Upper lobe of right lung (tissue), 1 donor: ENCODE data around the gene CCNDBP1. TPM values are rescaled to one million over a fixed set of nuclear protein-coding genes. Genes with fewer than 3 reads are reported as not detected.

Experiments used
- ATAC-seq: fragments of 200-7000 bp; cut with Tn5 transposase; one replicate; pipeline ENCODE4 v1.9.1; 2020; ENCODE audit warnings: mild to moderate bottlenecking, moderate library complexity
- DNase-seq: peaks from one replicate; pipeline ENCODE4 v3.0.0-alpha.2; 2020
- H3K27ac ChIP-seq: fragments of 200-600 bp; one replicate; pipeline ENCODE4 v1.8.0; 2022
- H3K27me3 ChIP-seq: fragments of 200-600 bp; one replicate; pipeline ENCODE4 v1.8.0; 2022; ENCODE audit warnings: mild to moderate bottlenecking
- H3K36me3 ChIP-seq: fragments of 200-600 bp; one replicate; pipeline ENCODE4 v1.8.0; 2022
- H3K4me1 ChIP-seq: fragments of 200-600 bp; one replicate; pipeline ENCODE4 v1.8.0; 2022
- H3K4me3 ChIP-seq: fragments of 200-600 bp; one replicate; pipeline ENCODE4 v1.8.0; 2022; ENCODE audit warnings: mild to moderate bottlenecking
- H3K9me3 ChIP-seq: fragments of 200-600 bp; one replicate; pipeline ENCODE4 v1.8.0; 2022
- CTCF ChIP-seq: fragments of 200-600 bp; IDR thresholded peaks from one replicate; pipeline ENCODE4 v1.8.0; 2022; ENCODE audit warnings: antibody characterized with exemption
- intact Hi-C: fragments of 100-400 bp; cut with DNase I; formaldehyde crosslinking; loops from one replicate; pipeline ENCODE4 v1.11.0; 2022
- total RNA-seq: library from RNA; stranded (reverse); fragmentation: NEBNext Ultra II Directional; extraction: Animal tissue kit (Norgen Biotek cat#: 25700); gene quantifications from one replicate; pipeline ENCODE4 v1.2.1, GENCODE V29; 2021
- donor health status: DM: no; HTN: yes; CAD: no; lungs with severe emphysema.

The CCNDBP1 gene
- total RNA-seq, 1 donor from 2014 or later, result 57.9 TPM

- H3K27ac ChIP-seq, result no peak overlapping the region
- TF ChIP-seq CTCF, result no peak
- DNase-seq, result no peak
- H3K9me3 ChIP-seq, result no peaks in the 10 kb centered on the region
- no peak for ATAC-seq
- intact Hi-C loops, result no loop called here
- no peaks in the 10 kb centered on the region for H3K27me3 ChIP-seq
- no peak overlapping the region for H3K4me3 ChIP-seq
- no peaks in the 10 kb centered on the region for H3K36me3 ChIP-seq
- H3K4me1 ChIP-seq, result no peaks in the 10 kb centered on the region
Observed at GRCh38 chr15:43243020-43243645, 57.9 kb downstream of the CCNDBP1 start.

GRCh38 chr15:43244092-43244491, 58.9 kb downstream of the CCNDBP1 start:
- no peak for ATAC-seq
- TF ChIP-seq CTCF, result no peak
- no peaks in the 10 kb centered on the region for H3K4me1 ChIP-seq

GRCh38 chr15:43246261-43246774, 61.1 kb downstream of the CCNDBP1 start:
- no peak overlapping the region for H3K27ac ChIP-seq

More at GRCh38 chr15:43244092-43244491, 58.9 kb downstream of the CCNDBP1 start:
- intact Hi-C loops, result no loop called here
- Histone ChIP-seq H3K27ac (no peak overlapping the region), H3K36me3 (no peaks in the 10 kb centered on the region), H3K4me3 (no peak overlapping the region), H3K27me3 (no peaks in the 10 kb centered on the region), H3K9me3 (no peaks in the 10 kb centered on the region)
- no peak for DNase-seq

More at GRCh38 chr15:43246261-43246774, 61.1 kb downstream of the CCNDBP1 start:
- intact Hi-C loops, result no loop called here
- Histone ChIP-seq H3K4me3 (no peak overlapping the region), H3K36me3 (no peaks in the 10 kb centered on the region), H3K4me1 (no peaks in the 10 kb centered on the region), H3K9me3 (no peaks in the 10 kb centered on the region), H3K27me3 (no peaks in the 10 kb centered on the region)
- DNase-seq (no peak), ATAC-seq (no peak)
- TF ChIP-seq CTCF, result no peak

Other genes with a start within 250 kb of the CCNDBP1 start
- 37.9 TPM for gene UBR1, start 79.4 kb upstream of the CCNDBP1 start, total RNA-seq
- 28.1 TPM for gene TMEM62, start 51.8 kb upstream of the CCNDBP1 start, total RNA-seq
- not detected for gene EPB42, start 35.6 kb downstream of the CCNDBP1 start, total RNA-seq
- gene TGM5, start 81.5 kb downstream of the CCNDBP1 start, total RNA-seq, result not detected
- not detected for gene TGM7, start 116.9 kb downstream of the CCNDBP1 start, total RNA-seq
- 8.1 TPM for gene LCMT2, start 145.2 kb downstream of the CCNDBP1 start, total RNA-seq
- 18.3 TPM for gene ZSCAN29, start 185.6 kb downstream of the CCNDBP1 start, total RNA-seq
- 21.3 TPM for gene TUBGCP4, start 185.7 kb downstream of the CCNDBP1 start, total RNA-seq